DOHH2 (cell line): ENCODE measurements around the gene ELAPOR1.

Experiments
- H3F3A ChIP-seq: fragments of 200-600 bp; sonication (generic), shearing (Covaris generic); 2 replicates; pipeline ENCODE4 v1.6.0; 2016; ENCODE audit warnings: antibody characterized with exemption, mild to moderate bottlenecking; ENCODE audit not compliant: control insufficient read depth, insufficient read depth
- H3K27ac ChIP-seq: fragments of 200-600 bp; sonication (generic); 2 replicates; pipeline ENCODE4 v1.5.1; 2014; ENCODE audit warnings: low read depth, mild to moderate bottlenecking, low read length, moderate library complexity
- H3K27me3 ChIP-seq: fragments of 200-600 bp; sonication (generic); 2 replicates; pipeline ENCODE4 v1.6.1; 2014; ENCODE audit warnings: mild to moderate bottlenecking, low read length, mixed read lengths; ENCODE audit not compliant: control insufficient read depth
- H3K36me3 ChIP-seq: fragments of 200-600 bp; sonication (generic); 2 replicates; pipeline ENCODE4 v1.6.1; 2014; ENCODE audit warnings: mild to moderate bottlenecking, low read length, moderate library complexity, mixed read lengths; ENCODE audit not compliant: control insufficient read depth
- H3K4me1 ChIP-seq: fragments of 200-600 bp; sonication (generic); 2 replicates; pipeline ENCODE4 v1.6.1; 2014; ENCODE audit warnings: mild to moderate bottlenecking, low read length, mixed read lengths; ENCODE audit not compliant: control insufficient read depth
- H3K4me2 ChIP-seq: fragments of 200-600 bp; sonication (generic); 2 replicates; pipeline ENCODE4 v1.6.0; 2014; ENCODE audit warnings: mild to moderate bottlenecking, low read length, moderate library complexity
- H3K4me3 ChIP-seq: fragments of 200-600 bp; sonication (generic); 2 replicates; pipeline ENCODE4 v1.5.1; 2014; ENCODE audit warnings: mild to moderate bottlenecking, low read length, mixed read lengths
- H3K79me2 ChIP-seq: fragments of 200-600 bp; sonication (generic); 2 replicates; pipeline ENCODE4 v1.6.1; 2014; ENCODE audit warnings: mild to moderate bottlenecking, low read length, mixed read lengths; ENCODE audit not compliant: control insufficient read depth
- H3K9me2 ChIP-seq: fragments of 200-600 bp; sonication (generic); replicated peaks from 2 replicates; pipeline ENCODE4 v1.6.1; 2014; ENCODE audit warnings: mild to moderate bottlenecking, low read length, mixed read lengths; ENCODE audit not compliant: control insufficient read depth
- H3K9me3 ChIP-seq: fragments of 200-600 bp; sonication (generic); 2 replicates; pipeline ENCODE4 v1.6.1; 2014; ENCODE audit warnings: antibody characterized with exemption, low read length, mixed read lengths; ENCODE audit not compliant: control insufficient read depth, insufficient read depth
- H4K20me1 ChIP-seq: fragments of 200-600 bp; sonication (generic); 2 replicates; pipeline ENCODE4 v1.6.0; 2014; ENCODE audit warnings: low read depth, mild to moderate bottlenecking, antibody characterized with exemption, low read length, moderate library complexity; ENCODE audit not compliant: control insufficient read depth, insufficient read depth
- EZH2phosphoT487 ChIP-seq: fragments of 200-600 bp; sonication (generic); IDR thresholded peaks from 2 replicates; pipeline ENCODE4 v1.6.1; 2017; ENCODE audit warnings: borderline replicate concordance, mild to moderate bottlenecking, antibody characterized with exemption, low read length, moderate library complexity, mixed read lengths
- TF ChIP-seq, protein P1 (sequence below): fragments of 200-600 bp; sonication (generic); IDR thresholded peaks from one replicate; pipeline ENCODE4 v1.5.1; 2014; ENCODE audit warnings: antibody characterized with exemption, mild to moderate bottlenecking, low read depth, low read length; ENCODE audit not compliant: poor library complexity, severe bottlenecking

The ELAPOR1 gene

DNA sequence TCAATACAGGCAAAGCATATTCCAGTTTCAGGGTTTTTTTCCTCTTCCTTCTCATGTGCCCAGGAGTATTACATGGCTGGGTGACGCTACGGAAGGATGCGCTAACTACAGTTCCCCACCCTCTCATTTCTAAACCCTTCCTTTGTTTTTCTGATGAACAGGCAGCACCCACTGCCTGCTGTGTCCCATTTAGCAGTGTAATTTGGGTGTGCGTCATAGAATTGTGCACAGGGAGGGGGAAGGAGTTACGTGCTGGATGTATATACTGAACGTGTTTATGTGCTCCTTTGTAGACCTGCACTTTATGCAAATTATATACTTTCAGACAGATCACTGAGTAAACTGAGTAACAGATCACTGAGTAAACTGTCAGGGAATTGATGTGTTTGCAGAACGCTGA is 44.5 kb downstream of the ELAPOR1 start:
- Histone ChIP-seq H3K4me2 (no peak overlapping the region), H3K9me2 (no peaks in the 10 kb centered on the region), H3K27ac (no peak overlapping the region), H3K4me1 (peaks cover 17% of the 10 kb centered on the region), H3F3A (no peaks in the 10 kb centered on the region), H3K4me3 (no peak overlapping the region), H3K79me2 (no peaks in the 10 kb centered on the region), H4K20me1 (no peaks in the 10 kb centered on the region), H3K9me3 (no peaks in the 10 kb centered on the region), H3K27me3 (no peaks in the 10 kb centered on the region), H3K36me3 (no peaks in the 10 kb centered on the region)
- TF ChIP-seq EZH2phosphoT487 = no peak
- TF ChIP-seq, protein P1, sequence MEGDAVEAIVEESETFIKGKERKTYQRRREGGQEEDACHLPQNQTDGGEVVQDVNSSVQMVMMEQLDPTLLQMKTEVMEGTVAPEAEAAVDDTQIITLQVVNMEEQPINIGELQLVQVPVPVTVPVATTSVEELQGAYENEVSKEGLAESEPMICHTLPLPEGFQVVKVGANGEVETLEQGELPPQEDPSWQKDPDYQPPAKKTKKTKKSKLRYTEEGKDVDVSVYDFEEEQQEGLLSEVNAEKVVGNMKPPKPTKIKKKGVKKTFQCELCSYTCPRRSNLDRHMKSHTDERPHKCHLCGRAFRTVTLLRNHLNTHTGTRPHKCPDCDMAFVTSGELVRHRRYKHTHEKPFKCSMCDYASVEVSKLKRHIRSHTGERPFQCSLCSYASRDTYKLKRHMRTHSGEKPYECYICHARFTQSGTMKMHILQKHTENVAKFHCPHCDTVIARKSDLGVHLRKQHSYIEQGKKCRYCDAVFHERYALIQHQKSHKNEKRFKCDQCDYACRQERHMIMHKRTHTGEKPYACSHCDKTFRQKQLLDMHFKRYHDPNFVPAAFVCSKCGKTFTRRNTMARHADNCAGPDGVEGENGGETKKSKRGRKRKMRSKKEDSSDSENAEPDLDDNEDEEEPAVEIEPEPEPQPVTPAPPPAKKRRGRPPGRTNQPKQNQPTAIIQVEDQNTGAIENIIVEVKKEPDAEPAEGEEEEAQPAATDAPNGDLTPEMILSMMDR = no peak

DNA sequence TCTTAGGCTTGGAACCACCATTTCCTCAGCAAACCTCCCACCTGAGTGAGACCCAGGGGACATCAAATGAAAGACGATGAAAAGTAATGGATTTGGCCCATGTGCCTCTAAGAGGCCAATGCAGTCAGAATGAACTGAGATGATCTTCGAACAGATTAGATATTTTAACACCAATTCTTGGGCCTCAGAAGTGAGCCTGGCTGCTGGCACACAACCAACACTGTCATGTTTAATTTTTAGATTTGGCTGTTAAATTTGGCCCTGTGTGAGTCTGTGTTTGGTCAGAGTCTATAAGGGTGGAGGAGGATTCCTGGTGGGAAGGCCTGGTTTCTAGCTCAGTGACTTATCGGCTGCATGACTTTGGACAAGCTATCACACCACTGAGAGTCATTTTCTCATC is 45.4 kb downstream of the ELAPOR1 start:
- Histone ChIP-seq H3K27ac (no peak overlapping the region), H4K20me1 (no peaks in the 10 kb centered on the region), H3K36me3 (no peaks in the 10 kb centered on the region), H3K9me2 (no peaks in the 10 kb centered on the region), H3K27me3 (no peaks in the 10 kb centered on the region), H3K4me2 (no peak overlapping the region), H3K79me2 (no peaks in the 10 kb centered on the region), H3K4me3 (no peak overlapping the region), H3K4me1 (peaks cover 12% of the 10 kb centered on the region), H3K9me3 (no peaks in the 10 kb centered on the region), H3F3A (no peaks in the 10 kb centered on the region)
- no peak for TF ChIP-seq EZH2phosphoT487
- TF ChIP-seq, protein P1 = no peak

DNA sequence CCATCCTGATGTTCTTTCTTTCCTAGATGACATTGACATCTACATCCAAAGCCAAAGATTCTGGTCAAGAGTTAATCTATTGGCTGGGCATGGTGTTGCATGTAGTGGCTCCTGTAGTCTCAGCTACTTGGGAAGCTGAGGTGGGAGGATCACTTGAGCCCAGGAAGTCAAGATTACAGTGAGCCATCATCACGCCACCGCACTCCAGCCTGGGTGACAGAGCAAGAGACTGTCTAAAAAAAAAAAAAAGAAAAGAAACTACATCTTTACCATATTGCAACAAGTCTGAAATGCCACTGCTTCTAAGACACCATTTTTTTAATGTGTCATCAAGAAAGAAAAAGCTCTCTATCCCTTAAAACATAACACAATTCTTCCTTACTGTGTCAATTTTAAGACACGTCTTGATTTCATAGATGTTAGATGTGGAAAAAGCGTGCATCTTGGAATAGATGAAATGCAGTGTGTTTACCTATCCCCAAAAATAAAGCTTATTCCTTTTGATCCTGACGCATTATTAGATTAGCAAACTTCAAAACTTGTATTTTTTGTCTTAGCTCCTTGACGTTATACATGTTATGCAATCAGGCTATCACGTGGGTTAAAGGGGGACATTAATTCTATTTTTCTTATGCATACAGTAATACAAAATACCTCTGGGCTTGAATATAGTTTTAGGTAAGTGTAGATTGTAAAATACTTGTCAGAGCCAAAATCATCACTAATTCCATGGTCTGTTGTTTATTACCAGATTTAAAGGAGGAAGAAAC is 46.3 kb downstream of the ELAPOR1 start:
- H4K20me1 ChIP-seq = no peaks in the 10 kb centered on the region
- no peaks in the 10 kb centered on the region for H3K27me3 ChIP-seq
- TF ChIP-seq, protein P1 = no peak
- TF ChIP-seq EZH2phosphoT487 = no peak
- H3K36me3 ChIP-seq = no peaks in the 10 kb centered on the region
- H3K9me3 ChIP-seq = no peaks in the 10 kb centered on the region
- no peaks in the 10 kb centered on the region for H3K79me2 ChIP-seq
- no peak overlapping the region for H3K4me2 ChIP-seq
- H3K4me3 ChIP-seq = no peak overlapping the region
- H3K9me2 ChIP-seq = no peaks in the 10 kb centered on the region
- H3F3A ChIP-seq = no peaks in the 10 kb centered on the region
- H3K4me1 ChIP-seq = peaks cover 9% of the 10 kb centered on the region
- no peak overlapping the region for H3K27ac ChIP-seq
